ENCODE results near the gene OR4E2.
"Not testable (repeated sequence)": the region's sequence is repeated elsewhere in the genome, so short reads cannot be mapped to it uniquely, and the experiment has no call there.

OR4E2 gene

GRCh38 chr14:21668377-21668776 is 14.7 kb downstream of the OR4E2 start:
- H3K9me3 ChIP-seq (ENCODE audit: control insufficient read depth, insufficient read depth, low read length): no peaks in the 10 kb centered on the region
- H3K4me1 ChIP-seq (ENCODE audit: insufficient read depth, low read length): no peaks in the 10 kb centered on the region
- H3K36me3 ChIP-seq (ENCODE audit: insufficient read depth, low read length): no peaks in the 10 kb centered on the region
- H3K9ac ChIP-seq (ENCODE audit: low read depth, low read length): no peak overlapping the region

GRCh38 chr14:21669284-21669683 is 15.6 kb downstream of the OR4E2 start:
- Histone ChIP-seq H3K36me3 (ENCODE audit: insufficient read depth, low read length) (no peaks in the 10 kb centered on the region), H3K9ac (ENCODE audit: low read depth, low read length) (no peak overlapping the region), H3K4me1 (ENCODE audit: insufficient read depth, low read length) (no peaks in the 10 kb centered on the region), H3K9me3 (ENCODE audit: control insufficient read depth, insufficient read depth, low read length) (no peaks in the 10 kb centered on the region)

GRCh38 chr14:21671371-21671770 is 17.7 kb downstream of the OR4E2 start:
- H3K9ac ChIP-seq (ENCODE audit: low read depth, low read length): no peak overlapping the region
- no peaks in the 10 kb centered on the region for H3K4me1 ChIP-seq (ENCODE audit: insufficient read depth, low read length)
- no peaks in the 10 kb centered on the region for H3K9me3 ChIP-seq (ENCODE audit: control insufficient read depth, insufficient read depth, low read length)
- H3K36me3 ChIP-seq (ENCODE audit: insufficient read depth, low read length): no peaks in the 10 kb centered on the region

GRCh38 chr14:21672116-21672515 is 18.5 kb downstream of the OR4E2 start:
- Histone ChIP-seq H3K4me1 (ENCODE audit: insufficient read depth, low read length) (no peaks in the 10 kb centered on the region), H3K9me3 (ENCODE audit: control insufficient read depth, insufficient read depth, low read length) (no peaks in the 10 kb centered on the region), H3K9ac (ENCODE audit: low read depth, low read length) (no peak overlapping the region), H3K36me3 (ENCODE audit: insufficient read depth, low read length) (no peaks in the 10 kb centered on the region)

GRCh38 chr14:21673718-21674117 is 20.1 kb downstream of the OR4E2 start, which contains the start of gene OR4E1:
TSS of gene OR4E1 (minus strand) at chr14:21673818. CDS start at chr14:21670935, 2,883 bp downstream.
- H3K36me3 ChIP-seq (ENCODE audit: insufficient read depth, low read length): no peaks in the 10 kb centered on the region
- H3K4me1 ChIP-seq (ENCODE audit: insufficient read depth, low read length): no peaks in the 10 kb centered on the region
- no peaks in the 10 kb centered on the region for H3K9me3 ChIP-seq (ENCODE audit: control insufficient read depth, insufficient read depth, low read length)
- no peak within 1 kb of the TSS for H3K9ac ChIP-seq (ENCODE audit: low read depth, low read length)

GRCh38 chr14:21675566-21675965 is 21.9 kb downstream of the OR4E2 start:
- H3K4me1 ChIP-seq (ENCODE audit: insufficient read depth, low read length): no peaks in the 10 kb centered on the region
- H3K9ac ChIP-seq (ENCODE audit: low read depth, low read length): no peak overlapping the region
- no peaks in the 10 kb centered on the region for H3K36me3 ChIP-seq (ENCODE audit: insufficient read depth, low read length)
- H3K9me3 ChIP-seq (ENCODE audit: control insufficient read depth, insufficient read depth, low read length): no peaks in the 10 kb centered on the region

GRCh38 chr14:21680072-21680471 is 26.4 kb downstream of the OR4E2 start:
- Histone ChIP-seq H3K36me3 (ENCODE audit: insufficient read depth, low read length) (no peaks in the 10 kb centered on the region), H3K9ac (ENCODE audit: low read depth, low read length) (no peak overlapping the region), H3K4me1 (ENCODE audit: insufficient read depth, low read length) (no peaks in the 10 kb centered on the region), H3K9me3 (ENCODE audit: control insufficient read depth, insufficient read depth, low read length) (no peaks in the 10 kb centered on the region)

- Histone ChIP-seq H3K36me3 (ENCODE audit: insufficient read depth, low read length) (no peaks in the 10 kb centered on the region), H3K9ac (ENCODE audit: low read depth, low read length) (no peak overlapping the region), H3K4me1 (ENCODE audit: insufficient read depth, low read length) (no peaks in the 10 kb centered on the region), H3K9me3 (ENCODE audit: control insufficient read depth, insufficient read depth, low read length) (no peaks in the 10 kb centered on the region)
Observed at GRCh38 chr14:21686468-21686867, 32.8 kb downstream of the OR4E2 start.

- no peaks in the 10 kb centered on the region for H3K36me3 ChIP-seq (ENCODE audit: insufficient read depth, low read length)
- no peaks in the 10 kb centered on the region for H3K4me1 ChIP-seq (ENCODE audit: insufficient read depth, low read length)
- H3K9me3 ChIP-seq (ENCODE audit: control insufficient read depth, insufficient read depth, low read length): peaks cover 3% of the 10 kb centered on the region; the same call in 1 of the 2 replicates
- H3K9ac ChIP-seq (ENCODE audit: low read depth, low read length): no peak overlapping the region
Observed at GRCh38 chr14:21694425-21694824, 40.8 kb downstream of the OR4E2 start.

GRCh38 chr14:21697662-21698061 is 44.0 kb downstream of the OR4E2 start:
- not testable (repeated sequence) for H3K9me3 ChIP-seq (ENCODE audit: control insufficient read depth, insufficient read depth, low read length); H3K4me1 ChIP-seq (ENCODE audit: insufficient read depth, low read length); H3K9ac ChIP-seq (ENCODE audit: low read depth, low read length); H3K36me3 ChIP-seq (ENCODE audit: insufficient read depth, low read length)

- H3K9ac ChIP-seq (ENCODE audit: low read depth, low read length); H3K9me3 ChIP-seq (ENCODE audit: control insufficient read depth, insufficient read depth, low read length); H3K36me3 ChIP-seq (ENCODE audit: insufficient read depth, low read length); H3K4me1 ChIP-seq (ENCODE audit: insufficient read depth, low read length): not testable (repeated sequence)
Observed at GRCh38 chr14:21698538-21698937, 44.9 kb downstream of the OR4E2 start.

GRCh38 chr14:21699551-21699950 is 45.9 kb downstream of the OR4E2 start:
- Histone ChIP-seq H3K4me1 (ENCODE audit: insufficient read depth, low read length) (no peaks in the 10 kb centered on the region), H3K36me3 (ENCODE audit: insufficient read depth, low read length) (no peaks in the 10 kb centered on the region), H3K9me3 (ENCODE audit: control insufficient read depth, insufficient read depth, low read length) (peaks cover 3% of the 10 kb centered on the region; the same call in 1 of the 2 replicates), H3K9ac (ENCODE audit: low read depth, low read length) (no peak overlapping the region)

GRCh38 chr14:21702316-21702715 is 48.7 kb downstream of the OR4E2 start:
- H3K9ac ChIP-seq (ENCODE audit: low read depth, low read length): no peak overlapping the region
- no peaks in the 10 kb centered on the region for H3K4me1 ChIP-seq (ENCODE audit: insufficient read depth, low read length)
- no peaks in the 10 kb centered on the region for H3K9me3 ChIP-seq (ENCODE audit: control insufficient read depth, insufficient read depth, low read length)
- H3K36me3 ChIP-seq (ENCODE audit: insufficient read depth, low read length): no peaks in the 10 kb centered on the region

GRCh38 chr14:21703357-21704326 is 50.0 kb downstream of the OR4E2 start:
- no peaks in the 10 kb centered on the region for H3K4me1 ChIP-seq (ENCODE audit: insufficient read depth, low read length)

GRCh38 chr14:21704338-21704737 is 50.7 kb downstream of the OR4E2 start:
- H3K36me3 ChIP-seq (ENCODE audit: insufficient read depth, low read length): no peaks in the 10 kb centered on the region
- no peaks in the 10 kb centered on the region for H3K4me1 ChIP-seq (ENCODE audit: insufficient read depth, low read length)
- no peaks in the 10 kb centered on the region; the same call in 1 of the 2 replicates for H3K9me3 ChIP-seq (ENCODE audit: control insufficient read depth, insufficient read depth, low read length)
- no peak overlapping the region for H3K9ac ChIP-seq (ENCODE audit: low read depth, low read length)

More at GRCh38 chr14:21703357-21704326, 50.0 kb downstream of the OR4E2 start:
- H3K36me3 ChIP-seq (ENCODE audit: insufficient read depth, low read length): no peaks in the 10 kb centered on the region
- H3K9me3 ChIP-seq (ENCODE audit: control insufficient read depth, insufficient read depth, low read length): no peaks in the 10 kb centered on the region
- H3K9ac ChIP-seq (ENCODE audit: low read depth, low read length): no peak overlapping the region
